K562 (cell line): ENCODE measurements around the gene HNRNPA2B1. TPM values are rescaled to one million over a fixed set of nuclear protein-coding genes. Genes with fewer than 3 reads are reported as not detected.

Source experiments
- CSDE1 ChIP-seq, 2 experiments: fragments of 450-650 bp; IDR thresholded peaks; 2 replicates each; pipeline ENCODE4 v1.6.1; 2016; ENCODE audit warnings: mild to moderate bottlenecking in 1 of 2
- ELK1 ChIP-seq: sonication (generic); formaldehyde crosslinking; IDR thresholded peaks from 2 replicates; pipeline ENCODE4 v1.8.1; 2022; ENCODE audit warnings: missing genetic modification reagents
- GTF2E2 ChIP-seq: fragments of 200-800 bp; sonication (Bioruptor generic); IDR thresholded peaks from 2 replicates; pipeline ENCODE4 v1.6.1; 2016; ENCODE audit warnings: missing genetic modification characterization, missing compliant biosample characterization
- KLF1 ChIP-seq: fragments of 450-650 bp; IDR thresholded peaks from 2 replicates; pipeline ENCODE4 v1.6.1; 2016; ENCODE audit warnings: missing genetic modification characterization, missing compliant biosample characterization
- MYNN ChIP-seq, 2 experiments: sonication (generic); formaldehyde crosslinking in 1 of 2; IDR thresholded peaks; 2 replicates each; pipeline versions ENCODE4 v1.5.0 to v1.6.1; 2016 to 2020; ENCODE audit warnings: antibody characterized with exemption in 1 of 2, missing genetic modification reagents in 1 of 2
- NONO ChIP-seq, 2 experiments: fragments of 200-400 bp in 1 of 2; fragments of 450-650 bp in 1 of 2; formaldehyde crosslinking in 1 of 2; IDR thresholded peaks; 2 replicates each; pipeline ENCODE4 v1.6.1; 2017; ENCODE audit warnings: low read depth in 2 of 2, mild to moderate bottlenecking in 2 of 2, moderate library complexity in 2 of 2, low read length in 1 of 2
- NR4A1 ChIP-seq, 2 experiments: fragments of 250-450 bp in 1 of 2; fragments of 450-650 bp in 1 of 2; sonication (Bioruptor Pico) in 1 of 2; IDR thresholded peaks; 2 replicates each; pipeline versions ENCODE4 v1.4.0 to v1.6.1; 2016 to 2020; ENCODE audit warnings: mild to moderate bottlenecking in 2 of 2, missing compliant biosample characterization in 1 of 2, missing genetic modification characterization in 1 of 2, moderate library complexity in 1 of 2
- PHF21A ChIP-seq: fragments of 450-650 bp; IDR thresholded peaks from 2 replicates; pipeline ENCODE4 v1.6.1; 2017; ENCODE audit warnings: low read depth, borderline replicate concordance
- SMAD2 ChIP-seq: fragments of 150-350 bp; IDR thresholded peaks from 2 replicates; pipeline ENCODE4 v1.6.1; 2014; ENCODE audit warnings: low read depth, mild to moderate bottlenecking, low read length
- SP2 ChIP-seq: IDR thresholded peaks from 2 replicates; pipeline ENCODE4 v1.6.1; 2011; ENCODE audit warnings: mild to moderate bottlenecking, low read depth, low read length, moderate library complexity; ENCODE audit not compliant: poor library complexity, severe bottlenecking; ENCODE audit errors: extremely low read depth
- ZBTB8A ChIP-seq: fragments of 450-650 bp; IDR thresholded peaks from 2 replicates; pipeline ENCODE4 v1.6.1; 2018; ENCODE audit warnings: mild to moderate bottlenecking, moderate library complexity; ENCODE audit not compliant: partially characterized antibody
- ZNF121 ChIP-seq: sonication (generic); formaldehyde crosslinking; conservative IDR thresholded peaks from 2 replicates; pipeline ENCODE4 v1.8.0; 2022; ENCODE audit warnings: missing genetic modification reagents
- polyA plus RNA-seq, 8 experiments: library from polyadenylated mRNA; depleted of rRNA in 4 of 8; stranded (reverse) in 5 of 8; unstranded in 3 of 8; fragments of >200 nt; fragmentation: Nextera tagmentation in 2 of 8; fragmentation: Illumina TruSeq in 1 of 8; extraction: Ambion mirVana in 2 of 8; extraction: Trizol in 1 of 8; gene quantifications; 2 replicates each; pipeline versions ENCODE4 v1.2.1 to v1.2.3, GENCODE V29; 2011 to 2014; ENCODE audit warnings: inconsistent platforms in 1 of 8, missing spikeins in 1 of 8
- total RNA-seq, 7 experiments: library from RNA; depleted of rRNA in 6 of 7; stranded (reverse); fragments of >200 nt in 6 of 7; fragmentation: Illumina TruSeq in 2 of 7; extraction: Trizol in 2 of 7; gene quantifications; 2 replicates each; pipeline versions ENCODE4 v1.2.1 to v1.2.3, GENCODE V29; 2011 to 2021; ENCODE audit warnings: low replicate concordance in 1 of 7
- TF ChIP-seq, protein P1 (sequence below): fragments of 450-650 bp; IDR thresholded peaks from 2 replicates; pipeline ENCODE4 v1.6.1; 2017; ENCODE audit warnings: antibody characterized with exemption, mild to moderate bottlenecking
- TF ChIP-seq, protein P2 (sequence below): fragments of 250-450 bp; sonication (Bioruptor Pico); IDR thresholded peaks from 2 replicates; pipeline ENCODE4 v1.4.0; 2020

The HNRNPA2B1 gene
- total and polyA plus RNA-seq, 9 of the 15 experiments (the other 6 are each of a cell fraction or from before 2014, with no cell fraction given): 630 to 1,989 (median 865) TPM

DNA sequence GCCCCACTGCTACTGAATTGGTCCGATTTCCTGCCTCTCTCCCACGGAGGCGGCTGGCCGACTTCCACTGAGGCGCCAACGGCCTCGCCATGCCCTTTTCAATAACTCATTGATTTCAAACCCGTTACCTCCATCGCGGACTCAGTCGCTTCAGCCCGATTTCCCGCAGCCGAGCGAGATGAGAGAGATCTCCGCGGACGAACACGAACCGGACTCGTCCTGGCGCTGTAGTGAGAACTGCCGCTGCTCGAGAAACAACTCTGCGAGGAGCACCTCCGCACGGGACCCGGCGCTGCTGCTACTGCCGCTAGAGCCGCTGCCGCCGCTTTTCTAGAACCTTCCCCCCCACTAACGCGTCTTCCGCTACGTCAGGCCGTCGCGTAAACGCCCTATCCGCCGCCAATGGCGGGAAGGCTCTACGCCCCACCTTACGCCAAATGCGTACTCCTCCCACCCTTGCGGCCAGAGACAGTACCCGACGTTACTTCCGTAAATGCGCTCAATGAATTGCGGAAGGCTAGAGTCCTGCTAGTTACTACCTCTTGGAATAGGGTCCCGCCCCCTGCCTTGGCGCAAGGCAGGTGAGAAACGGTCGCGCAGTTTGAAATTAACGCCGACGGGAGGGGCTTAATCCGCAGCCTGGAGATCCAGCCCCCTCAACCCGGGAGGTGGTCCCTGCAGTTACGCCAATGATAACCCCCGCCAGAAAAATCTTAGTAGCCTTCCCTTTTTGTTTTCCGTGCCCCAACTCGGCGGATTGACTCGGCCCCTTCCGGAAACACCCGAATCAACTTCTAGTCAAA is at the start of gene HNRNPA2B1 (continued):
- TF ChIP-seq, protein P1, sequence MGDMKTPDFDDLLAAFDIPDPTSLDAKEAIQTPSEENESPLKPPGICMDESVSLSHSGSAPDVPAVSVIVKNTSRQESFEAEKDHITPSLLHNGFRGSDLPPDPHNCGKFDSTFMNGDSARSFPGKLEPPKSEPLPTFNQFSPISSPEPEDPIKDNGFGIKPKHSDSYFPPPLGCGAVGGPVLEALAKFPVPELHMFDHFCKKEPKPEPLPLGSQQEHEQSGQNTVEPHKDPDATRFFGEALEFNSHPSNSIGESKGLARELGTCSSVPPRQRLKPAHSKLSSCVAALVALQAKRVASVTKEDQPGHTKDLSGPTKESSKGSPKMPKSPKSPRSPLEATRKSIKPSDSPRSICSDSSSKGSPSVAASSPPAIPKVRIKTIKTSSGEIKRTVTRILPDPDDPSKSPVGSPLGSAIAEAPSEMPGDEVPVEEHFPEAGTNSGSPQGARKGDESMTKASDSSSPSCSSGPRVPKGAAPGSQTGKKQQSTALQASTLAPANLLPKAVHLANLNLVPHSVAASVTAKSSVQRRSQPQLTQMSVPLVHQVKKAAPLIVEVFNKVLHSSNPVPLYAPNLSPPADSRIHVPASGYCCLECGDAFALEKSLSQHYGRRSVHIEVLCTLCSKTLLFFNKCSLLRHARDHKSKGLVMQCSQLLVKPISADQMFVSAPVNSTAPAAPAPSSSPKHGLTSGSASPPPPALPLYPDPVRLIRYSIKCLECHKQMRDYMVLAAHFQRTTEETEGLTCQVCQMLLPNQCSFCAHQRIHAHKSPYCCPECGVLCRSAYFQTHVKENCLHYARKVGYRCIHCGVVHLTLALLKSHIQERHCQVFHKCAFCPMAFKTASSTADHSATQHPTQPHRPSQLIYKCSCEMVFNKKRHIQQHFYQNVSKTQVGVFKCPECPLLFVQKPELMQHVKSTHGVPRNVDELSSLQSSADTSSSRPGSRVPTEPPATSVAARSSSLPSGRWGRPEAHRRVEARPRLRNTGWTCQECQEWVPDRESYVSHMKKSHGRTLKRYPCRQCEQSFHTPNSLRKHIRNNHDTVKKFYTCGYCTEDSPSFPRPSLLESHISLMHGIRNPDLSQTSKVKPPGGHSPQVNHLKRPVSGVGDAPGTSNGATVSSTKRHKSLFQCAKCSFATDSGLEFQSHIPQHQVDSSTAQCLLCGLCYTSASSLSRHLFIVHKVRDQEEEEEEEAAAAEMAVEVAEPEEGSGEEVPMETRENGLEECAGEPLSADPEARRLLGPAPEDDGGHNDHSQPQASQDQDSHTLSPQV: no peak
- TF ChIP-seq MYNN (IDR thresholded peaks at IDR 0.05) (peak; percentile 52; the same call in 1 of the 2 replicates), MYNN (CRISPR knock-in tag; IDR thresholded peaks at IDR 0.05) (no peak), NONO (IDR thresholded peaks at IDR 0.05; ENCODE audit: low read depth in 2 of 2, low read length in 1 of 2) (peak in 1 of 2 experiments; percentile 60; a peak in 1 of 4 replicates), SP2 (no peak), CSDE1 (IDR thresholded peaks at IDR 0.05) (peak in 1 of 2 experiments; percentile 80; a peak in 2 of 4 replicates), ELK1 (no peak), PHF21A (no peak), ZNF121 (CRISPR knock-in tag) (peak; percentile 57; the same call in 1 of the 2 replicates), KLF1 (tag) (peak; percentile 88), GTF2E2 (tag) (peak; percentile 82; the same call in 1 of the 2 replicates), NR4A1 (CRISPR knock-in tag; IDR thresholded peaks at IDR 0.05) (no peak), NR4A1 (tag; IDR thresholded peaks at IDR 0.05) (no peak), SMAD2 (no peak), ZBTB8A (no peak)
- TF ChIP-seq, protein P2, sequence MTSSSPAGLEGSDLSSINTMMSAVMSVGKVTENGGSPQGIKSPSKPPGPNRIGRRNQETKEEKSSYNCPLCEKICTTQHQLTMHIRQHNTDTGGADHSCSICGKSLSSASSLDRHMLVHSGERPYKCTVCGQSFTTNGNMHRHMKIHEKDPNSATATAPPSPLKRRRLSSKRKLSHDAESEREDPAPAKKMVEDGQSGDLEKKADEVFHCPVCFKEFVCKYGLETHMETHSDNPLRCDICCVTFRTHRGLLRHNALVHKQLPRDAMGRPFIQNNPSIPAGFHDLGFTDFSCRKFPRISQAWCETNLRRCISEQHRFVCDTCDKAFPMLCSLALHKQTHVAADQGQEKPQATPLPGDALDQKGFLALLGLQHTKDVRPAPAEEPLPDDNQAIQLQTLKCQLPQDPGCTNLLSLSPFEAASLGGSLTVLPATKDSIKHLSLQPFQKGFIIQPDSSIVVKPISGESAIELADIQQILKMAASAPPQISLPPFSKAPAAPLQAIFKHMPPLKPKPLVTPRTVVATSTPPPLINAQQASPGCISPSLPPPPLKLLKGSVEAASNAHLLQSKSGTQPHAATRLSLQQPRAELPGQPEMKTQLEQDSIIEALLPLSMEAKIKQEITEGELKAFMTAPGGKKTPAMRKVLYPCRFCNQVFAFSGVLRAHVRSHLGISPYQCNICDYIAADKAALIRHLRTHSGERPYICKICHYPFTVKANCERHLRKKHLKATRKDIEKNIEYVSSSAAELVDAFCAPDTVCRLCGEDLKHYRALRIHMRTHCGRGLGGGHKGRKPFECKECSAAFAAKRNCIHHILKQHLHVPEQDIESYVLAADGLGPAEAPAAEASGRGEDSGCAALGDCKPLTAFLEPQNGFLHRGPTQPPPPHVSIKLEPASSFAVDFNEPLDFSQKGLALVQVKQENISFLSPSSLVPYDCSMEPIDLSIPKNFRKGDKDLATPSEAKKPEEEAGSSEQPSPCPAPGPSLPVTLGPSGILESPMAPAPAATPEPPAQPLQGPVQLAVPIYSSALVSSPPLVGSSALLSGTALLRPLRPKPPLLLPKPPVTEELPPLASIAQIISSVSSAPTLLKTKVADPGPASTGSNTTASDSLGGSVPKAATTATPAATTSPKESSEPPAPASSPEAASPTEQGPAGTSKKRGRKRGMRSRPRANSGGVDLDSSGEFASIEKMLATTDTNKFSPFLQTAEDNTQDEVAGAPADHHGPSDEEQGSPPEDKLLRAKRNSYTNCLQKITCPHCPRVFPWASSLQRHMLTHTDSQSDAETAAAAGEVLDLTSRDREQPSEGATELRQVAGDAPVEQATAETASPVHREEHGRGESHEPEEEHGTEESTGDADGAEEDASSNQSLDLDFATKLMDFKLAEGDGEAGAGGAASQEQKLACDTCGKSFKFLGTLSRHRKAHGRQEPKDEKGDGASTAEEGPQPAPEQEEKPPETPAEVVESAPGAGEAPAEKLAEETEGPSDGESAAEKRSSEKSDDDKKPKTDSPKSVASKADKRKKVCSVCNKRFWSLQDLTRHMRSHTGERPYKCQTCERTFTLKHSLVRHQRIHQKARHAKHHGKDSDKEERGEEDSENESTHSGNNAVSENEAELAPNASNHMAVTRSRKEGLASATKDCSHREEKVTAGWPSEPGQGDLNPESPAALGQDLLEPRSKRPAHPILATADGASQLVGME: no peak
